GM12874 (cell line): ENCODE data around the gene SAMD9.

Experiments used
- TF ChIP-seq, protein P1 (sequence below): IDR thresholded peaks from 2 replicates; pipeline ENCODE4 v1.5.1; 2011; ENCODE audit warnings: low read depth, mild to moderate bottlenecking, control low read depth, low read length, moderate library complexity; ENCODE audit not compliant: insufficient read depth

Gene SAMD9

DNA sequence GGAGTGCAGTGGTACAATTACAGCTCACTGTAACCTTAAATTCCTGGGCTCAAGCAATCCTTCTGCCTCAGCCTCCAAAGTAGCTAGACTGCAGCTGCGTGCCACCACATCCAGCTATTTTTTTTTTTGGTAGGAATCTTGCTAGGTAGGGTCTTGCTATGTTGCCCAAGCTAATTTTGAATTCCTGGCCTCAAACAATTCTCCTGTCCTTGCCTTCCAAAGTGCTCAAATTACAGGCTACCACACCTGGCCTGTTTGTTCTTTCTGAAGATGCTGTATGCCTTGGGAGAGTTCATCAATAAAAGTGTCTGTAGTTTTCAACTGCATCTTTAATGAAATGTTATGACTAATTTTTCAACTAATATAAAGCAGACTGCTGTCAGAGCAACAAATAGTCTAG lies 452 bp downstream of the SAMD9 start:
- TF ChIP-seq, protein P1, sequence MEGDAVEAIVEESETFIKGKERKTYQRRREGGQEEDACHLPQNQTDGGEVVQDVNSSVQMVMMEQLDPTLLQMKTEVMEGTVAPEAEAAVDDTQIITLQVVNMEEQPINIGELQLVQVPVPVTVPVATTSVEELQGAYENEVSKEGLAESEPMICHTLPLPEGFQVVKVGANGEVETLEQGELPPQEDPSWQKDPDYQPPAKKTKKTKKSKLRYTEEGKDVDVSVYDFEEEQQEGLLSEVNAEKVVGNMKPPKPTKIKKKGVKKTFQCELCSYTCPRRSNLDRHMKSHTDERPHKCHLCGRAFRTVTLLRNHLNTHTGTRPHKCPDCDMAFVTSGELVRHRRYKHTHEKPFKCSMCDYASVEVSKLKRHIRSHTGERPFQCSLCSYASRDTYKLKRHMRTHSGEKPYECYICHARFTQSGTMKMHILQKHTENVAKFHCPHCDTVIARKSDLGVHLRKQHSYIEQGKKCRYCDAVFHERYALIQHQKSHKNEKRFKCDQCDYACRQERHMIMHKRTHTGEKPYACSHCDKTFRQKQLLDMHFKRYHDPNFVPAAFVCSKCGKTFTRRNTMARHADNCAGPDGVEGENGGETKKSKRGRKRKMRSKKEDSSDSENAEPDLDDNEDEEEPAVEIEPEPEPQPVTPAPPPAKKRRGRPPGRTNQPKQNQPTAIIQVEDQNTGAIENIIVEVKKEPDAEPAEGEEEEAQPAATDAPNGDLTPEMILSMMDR: no peak

DNA sequence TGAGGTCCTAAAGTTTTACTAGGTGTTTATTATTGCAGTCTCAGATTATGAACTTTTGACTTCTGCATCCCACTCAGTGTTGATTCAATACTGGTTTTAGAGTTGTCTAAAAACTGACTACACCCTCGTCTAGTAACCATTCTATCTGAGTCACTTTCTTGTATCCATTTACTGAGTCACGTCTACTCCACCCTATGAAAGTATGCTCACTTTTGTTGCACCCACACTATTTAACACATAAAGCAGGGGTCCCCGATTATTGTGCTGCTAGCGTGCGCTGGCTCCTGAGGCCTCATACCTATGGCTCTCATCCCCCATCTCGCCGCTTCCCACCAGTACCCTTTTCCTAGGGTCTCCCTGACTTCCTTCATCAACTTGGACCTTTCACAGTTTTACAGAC lies 2.0 kb downstream of the SAMD9 start:
- TF ChIP-seq, protein P1: no peak

DNA sequence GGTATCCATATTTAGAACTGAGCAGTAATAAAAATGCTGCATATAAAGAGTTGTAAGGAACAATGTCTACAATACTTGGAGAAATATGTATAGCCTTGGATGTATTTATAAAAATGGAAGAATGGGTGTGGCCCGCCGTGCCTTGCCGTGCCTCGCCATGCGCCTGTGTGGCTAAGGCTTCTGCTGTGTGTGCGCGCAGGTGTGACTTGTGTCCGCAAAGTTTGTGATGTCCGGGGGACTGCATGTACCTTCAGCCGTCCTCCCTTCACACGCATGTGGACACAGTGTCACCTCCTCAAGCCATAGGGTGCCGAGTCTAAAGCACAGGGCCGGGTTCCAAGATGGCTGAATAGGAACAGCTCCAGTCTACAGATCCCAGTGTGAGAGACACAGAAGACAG lies 9.8 kb downstream of the SAMD9 start:
- TF ChIP-seq, protein P1: no peak

DNA sequence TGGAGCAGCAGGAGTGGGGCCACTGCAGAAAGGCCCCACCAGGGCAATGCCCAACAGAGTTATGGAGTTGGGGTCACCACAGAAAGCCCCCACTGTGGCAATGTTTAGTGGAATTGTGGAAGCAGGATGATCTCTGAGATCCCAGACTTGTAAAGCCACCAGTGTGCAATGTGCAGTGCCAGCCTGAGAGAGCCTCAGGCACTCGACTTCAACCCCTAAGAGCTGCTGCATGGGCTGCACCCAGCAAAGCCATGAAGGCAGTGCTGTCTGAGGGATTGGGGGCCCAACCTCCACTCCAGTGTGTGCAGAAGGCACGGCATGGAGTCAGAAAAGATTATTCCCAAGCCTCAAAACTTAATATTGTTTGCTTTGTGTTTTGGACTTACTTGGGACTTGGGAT lies 20.4 kb downstream of the SAMD9 start:
- TF ChIP-seq, protein P1: no peak

DNA sequence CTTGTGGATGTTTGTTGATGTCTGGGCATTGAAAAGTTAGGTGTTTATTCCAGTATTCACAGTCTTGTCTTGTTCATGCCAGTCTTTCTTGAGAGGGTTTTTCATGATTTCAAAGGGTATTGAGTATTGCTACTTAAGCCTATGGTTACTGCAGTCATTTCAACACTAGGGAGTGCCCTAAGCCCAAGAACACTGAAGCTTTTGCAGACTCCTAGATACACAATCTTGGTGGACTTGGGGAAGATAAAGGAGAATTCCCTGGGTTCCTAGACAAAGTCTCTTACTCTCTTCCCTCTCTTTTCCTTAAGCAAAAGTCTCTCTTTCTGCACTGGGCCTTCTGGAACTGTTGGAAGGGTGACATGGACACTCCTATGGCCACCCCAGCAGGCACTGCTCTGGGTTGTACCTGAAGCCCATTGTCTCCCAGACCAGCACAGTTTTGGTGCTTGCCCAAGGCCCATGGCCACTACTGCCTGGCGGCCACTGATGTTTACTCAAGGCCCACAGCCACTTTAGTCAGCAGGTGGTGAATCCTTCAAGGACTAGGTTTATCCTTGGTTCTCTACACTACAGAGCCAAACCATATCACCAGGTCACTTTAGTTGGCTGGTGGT lies 24.9 kb downstream of the SAMD9 start:
- TF ChIP-seq, protein P1: peak; percentile 53

DNA sequence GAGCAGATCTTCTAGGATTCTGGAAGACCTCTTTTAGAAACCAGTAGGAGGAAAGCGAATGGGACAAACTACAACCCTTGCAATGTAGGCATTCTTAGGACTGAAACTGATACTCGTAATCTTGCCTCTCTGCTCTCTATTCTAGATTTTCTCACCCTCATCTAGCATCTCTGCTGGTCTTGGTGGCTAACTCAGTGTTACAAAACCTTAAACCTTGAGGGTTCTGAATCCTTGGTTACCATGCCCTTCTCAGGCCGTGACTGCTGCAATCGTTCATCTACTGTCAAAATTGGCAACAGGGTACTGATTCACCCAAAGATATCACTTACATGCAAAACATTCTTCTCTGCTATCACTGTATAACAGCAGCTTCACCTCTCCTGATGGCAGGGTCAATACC lies 55.2 kb downstream of the SAMD9 start:
- TF ChIP-seq, protein P1: no peak

DNA sequence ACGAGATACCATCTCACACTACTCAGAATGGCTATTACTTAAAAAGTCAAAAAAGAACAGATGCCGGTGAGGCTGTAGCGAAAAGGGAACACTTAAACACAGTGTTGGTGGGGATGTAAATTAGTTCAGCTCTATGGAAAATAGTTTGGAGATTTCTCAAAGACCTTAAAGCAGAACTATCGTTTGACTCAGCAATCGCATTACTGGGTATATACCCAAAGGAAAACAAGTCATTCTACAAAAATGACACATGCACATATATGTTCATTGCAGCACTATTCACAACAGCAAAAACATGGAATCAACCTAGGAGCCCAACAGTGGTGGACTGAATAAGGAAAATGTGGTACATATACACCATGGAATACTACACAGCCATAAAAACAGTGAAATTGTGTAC lies 56.9 kb downstream of the SAMD9 start:
- TF ChIP-seq, protein P1: no peak

DNA sequence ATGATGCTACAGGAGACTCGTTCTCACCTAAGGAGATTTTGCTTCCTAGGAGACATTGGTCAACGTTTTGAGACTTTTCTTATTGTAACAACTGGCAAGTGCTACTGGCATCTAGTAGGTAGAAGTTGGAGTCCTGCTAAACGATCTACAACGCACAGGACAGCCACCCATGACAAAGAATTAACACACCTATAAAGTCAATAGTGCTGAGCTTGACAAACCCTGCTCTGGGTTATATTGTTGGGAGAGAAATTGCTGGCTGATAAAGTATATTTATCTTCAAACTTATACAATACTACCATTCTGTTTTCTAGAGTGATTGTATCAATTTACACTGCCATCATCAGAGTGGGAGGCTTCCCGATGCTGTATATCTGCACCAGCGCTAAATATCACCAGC lies 57.8 kb downstream of the SAMD9 start:
- TF ChIP-seq, protein P1: no peak
